OCI-LY1 (cell line): ENCODE data around the gene FUT8.

Source experiments
- H2AFZ ChIP-seq: fragments of 200-600 bp; sonication (generic), shearing (Covaris generic); 2 replicates; pipeline ENCODE4 v1.6.0; 2014; ENCODE audit warnings: antibody characterized with exemption, mild to moderate bottlenecking, low read length
- H3F3A ChIP-seq: fragments of 200-600 bp; sonication (generic), shearing (Covaris generic); 2 replicates; pipeline ENCODE4 v1.6.0; 2014; ENCODE audit warnings: mild to moderate bottlenecking, antibody characterized with exemption, low read length, moderate library complexity; ENCODE audit not compliant: insufficient read depth
- H3K27ac ChIP-seq: fragments of 200-600 bp; sonication (generic); 2 replicates; pipeline ENCODE4 v1.5.1; 2014; ENCODE audit warnings: low read length, mixed run types, mild to moderate bottlenecking, low read depth; ENCODE audit not compliant: poor library complexity, severe bottlenecking
- H3K27me3 ChIP-seq: fragments of 200-600 bp; sonication (generic); 2 replicates; pipeline ENCODE4 v1.6.0; 2014; ENCODE audit warnings: antibody characterized with exemption, mild to moderate bottlenecking, low read length, moderate library complexity; ENCODE audit not compliant: insufficient read depth
- H3K36me3 ChIP-seq: fragments of 200-600 bp; sonication (generic); 2 replicates; pipeline ENCODE4 v1.6.1; 2014; ENCODE audit warnings: mild to moderate bottlenecking, antibody characterized with exemption, low read length, moderate library complexity, mixed read lengths; ENCODE audit not compliant: insufficient read depth
- H3K4me1 ChIP-seq: fragments of 200-600 bp; sonication (generic); 2 replicates; pipeline ENCODE4 v1.5.1; 2014; ENCODE audit warnings: mild to moderate bottlenecking, low read length, moderate library complexity; ENCODE audit not compliant: insufficient read depth, severe bottlenecking
- H3K4me2 ChIP-seq: fragments of 200-600 bp; sonication (generic), shearing (Covaris generic); 2 replicates; pipeline ENCODE4 v1.6.1; 2014; ENCODE audit warnings: low read length
- H3K4me3 ChIP-seq: fragments of 200-600 bp; sonication (generic); 2 replicates; pipeline ENCODE4 v1.5.1; 2014; ENCODE audit warnings: low read length, low read depth, mild to moderate bottlenecking, mixed read lengths; ENCODE audit not compliant: poor library complexity, severe bottlenecking
- H3K79me2 ChIP-seq: fragments of 200-600 bp; shearing (Covaris generic); 2 replicates; pipeline ENCODE4 v1.6.1; 2016; ENCODE audit warnings: mixed run types, low read length, mixed read lengths; ENCODE audit not compliant: insufficient read depth
- H3K9ac ChIP-seq: fragments of 200-600 bp; sonication (generic), shearing (Covaris generic); 2 replicates; pipeline ENCODE4 v1.6.1; 2014; ENCODE audit warnings: mild to moderate bottlenecking, low read length, mixed read lengths
- H3K9me2 ChIP-seq: fragments of 200-600 bp; sonication (generic), shearing (Covaris generic); 2 replicates; pipeline ENCODE4 v1.6.1; 2014; ENCODE audit warnings: low read depth, mild to moderate bottlenecking, low read length, mixed read lengths
- H3K9me3 ChIP-seq: fragments of 200-600 bp; shearing (Covaris generic); 2 replicates; pipeline ENCODE4 v1.6.1; 2014; ENCODE audit warnings: low read length, mixed read lengths
- H4K20me1 ChIP-seq: fragments of 200-600 bp; sonication (generic), shearing (Covaris generic); 2 replicates; pipeline ENCODE4 v1.6.0; 2016; ENCODE audit warnings: mild to moderate bottlenecking, low read length; ENCODE audit not compliant: insufficient read depth
- CTCF ChIP-seq: fragments of 200-600 bp; sonication (generic), shearing (Covaris generic); IDR thresholded peaks from 2 replicates; pipeline ENCODE4 v1.5.1; 2017; ENCODE audit warnings: mild to moderate bottlenecking, antibody characterized with exemption, low read length, moderate library complexity, mixed read lengths
- EZH2 ChIP-seq: fragments of 200-600 bp; sonication (generic), shearing (Covaris generic); IDR thresholded peaks from 2 replicates; pipeline ENCODE4 v1.8.0; 2017; ENCODE audit warnings: borderline replicate concordance, mixed run types, mild to moderate bottlenecking, antibody characterized with exemption, low read length, moderate library complexity, mixed read lengths

Gene FUT8

DNA sequence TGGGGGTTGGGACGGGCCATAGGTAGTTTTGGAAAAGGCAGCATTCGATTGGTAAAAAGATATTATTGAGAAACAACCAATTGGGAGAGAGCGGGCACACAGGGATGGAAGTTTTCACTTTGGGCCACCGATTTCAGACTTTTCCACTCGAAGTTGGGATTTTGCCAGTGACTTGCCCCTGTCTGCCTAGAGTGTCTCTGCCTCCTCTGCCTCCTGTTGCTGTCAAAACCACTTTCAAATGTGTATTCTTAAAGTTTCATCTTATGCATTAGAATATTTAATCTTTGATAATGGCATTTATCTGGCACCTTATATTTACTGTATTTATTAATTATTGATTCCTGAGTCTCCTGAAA, 182.3 kb downstream of the FUT8 start:
- no peaks in the 10 kb centered on the region for H3K27me3 ChIP-seq
- no peaks in the 10 kb centered on the region for H3K9me2 ChIP-seq
- H3K36me3 ChIP-seq, result peaks cover 5% of the 10 kb centered on the region
- H4K20me1 ChIP-seq, result no peaks in the 10 kb centered on the region
- 0 out of 2 replicates have a peak, but pooled peaks cover 4% of the 10 kb centered on the region for H3K9me3 ChIP-seq
- H3K4me1 ChIP-seq, result no peaks in the 10 kb centered on the region
- no peak overlapping the region for H3K9ac ChIP-seq
- no peaks in the 10 kb centered on the region for H3F3A ChIP-seq
- H3K4me2 ChIP-seq, result no peak overlapping the region
- TF ChIP-seq EZH2, result no peak
- no peak overlapping the region for H3K4me3 ChIP-seq
- H3K79me2 ChIP-seq, result no peaks in the 10 kb centered on the region; the same call in none of the 2 replicates
- H3K27ac ChIP-seq, result no peak overlapping the region
- no peak overlapping the region for H2AFZ ChIP-seq

DNA sequence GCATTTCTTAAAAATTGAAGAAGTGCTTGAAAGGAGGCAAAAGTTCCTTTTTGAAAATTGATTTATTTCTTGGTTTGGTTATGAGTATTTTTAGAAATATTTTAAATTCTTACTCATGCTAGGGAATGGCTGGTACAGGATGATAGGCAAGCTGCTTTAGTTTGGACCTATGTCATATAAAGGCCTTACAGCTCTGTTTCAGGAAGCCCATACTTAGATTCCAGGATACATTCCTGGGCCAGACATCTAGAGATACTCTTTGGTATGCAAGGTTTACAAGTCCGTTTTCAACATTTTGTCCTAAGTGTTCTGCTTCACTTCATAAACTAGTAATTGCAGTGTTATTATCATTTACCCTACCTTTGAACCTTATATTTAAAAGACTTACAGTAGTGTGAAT, 186.8 kb downstream of the FUT8 start:
- Histone ChIP-seq H3K27ac (no peak overlapping the region), H3K9ac (no peak overlapping the region), H3K9me3 (0 out of 2 replicates have a peak, but pooled peaks cover under 1% of the 10 kb centered on the region), H4K20me1 (no peaks in the 10 kb centered on the region), H3K36me3 (peaks cover 5% of the 10 kb centered on the region; the same call in 1 of the 2 replicates), H3K9me2 (no peaks in the 10 kb centered on the region), H3K4me1 (no peaks in the 10 kb centered on the region), H3K79me2 (peaks cover 13% of the 10 kb centered on the region), H2AFZ (no peak overlapping the region), H3F3A (no peaks in the 10 kb centered on the region), H3K4me2 (no peak overlapping the region), H3K27me3 (no peaks in the 10 kb centered on the region), H3K4me3 (no peak overlapping the region)
- TF ChIP-seq CTCF (no peak), EZH2 (no peak)

- H3F3A ChIP-seq, result no peaks in the 10 kb centered on the region
- no peaks in the 10 kb centered on the region for H3K9me2 ChIP-seq
- H3K4me3 ChIP-seq, result no peak overlapping the region
- no peak for TF ChIP-seq CTCF
- TF ChIP-seq EZH2, result no peak
- no peaks in the 10 kb centered on the region for H4K20me1 ChIP-seq
- no peaks in the 10 kb centered on the region for H3K9me3 ChIP-seq
- 0 out of 2 replicates have a peak, but pooled peaks cover 5% of the 10 kb centered on the region for H3K36me3 ChIP-seq
- H3K27ac ChIP-seq, result no peak overlapping the region
- no peak overlapping the region for H3K9ac ChIP-seq
- H3K79me2 ChIP-seq, result peaks cover 13% of the 10 kb centered on the region
- H3K4me1 ChIP-seq, result no peaks in the 10 kb centered on the region
- H2AFZ ChIP-seq, result no peak overlapping the region
- H3K27me3 ChIP-seq, result no peaks in the 10 kb centered on the region
- no peak overlapping the region for H3K4me2 ChIP-seq
Observed at GRCh38 chr14:65600742-65601141, 188.2 kb downstream of the FUT8 start.

GRCh38 chr14:65604535-65604934, 192.0 kb downstream of the FUT8 start:
- no peaks in the 10 kb centered on the region for H3F3A ChIP-seq
- no peak overlapping the region for H3K9ac ChIP-seq
- peaks cover 30% of the 10 kb centered on the region for H3K79me2 ChIP-seq
- TF ChIP-seq CTCF (no peak), EZH2 (no peak)
- no peaks in the 10 kb centered on the region; the same call in 1 of the 2 replicates for H4K20me1 ChIP-seq
- H3K27ac ChIP-seq, result no peak overlapping the region
- no peaks in the 10 kb centered on the region for H3K9me2 ChIP-seq
- H3K36me3 ChIP-seq, result 0 out of 2 replicates have a peak, but pooled peaks cover 5% of the 10 kb centered on the region
- H3K4me2 ChIP-seq, result no peak overlapping the region
- H3K4me3 ChIP-seq, result no peak overlapping the region
- H3K27me3 ChIP-seq, result no peaks in the 10 kb centered on the region
- peaks cover 4% of the 10 kb centered on the region for H3K4me1 ChIP-seq
- H3K9me3 ChIP-seq, result no peaks in the 10 kb centered on the region
- no peak overlapping the region for H2AFZ ChIP-seq
